GM19372 (cell line): ENCODE results near the gene SLC25A48.

Source experiments
- ATAC-seq: cut with Tn5 transposase; IDR thresholded peaks from one replicate; pipeline ENCODE4 v1.9.1; 2021; ENCODE audit warnings: mild to moderate bottlenecking, low read depth, moderate library complexity; ENCODE audit not compliant: unreplicated experiment

The SLC25A48 gene, protein sequence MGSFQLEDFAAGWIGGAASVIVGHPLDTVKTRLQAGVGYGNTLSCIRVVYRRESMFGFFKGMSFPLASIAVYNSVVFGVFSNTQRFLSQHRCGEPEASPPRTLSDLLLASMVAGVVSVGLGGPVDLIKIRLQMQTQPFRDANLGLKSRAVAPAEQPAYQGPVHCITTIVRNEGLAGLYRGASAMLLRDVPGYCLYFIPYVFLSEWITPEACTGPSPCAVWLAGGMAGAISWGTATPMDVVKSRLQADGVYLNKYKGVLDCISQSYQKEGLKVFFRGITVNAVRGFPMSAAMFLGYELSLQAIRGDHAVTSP

DNA sequence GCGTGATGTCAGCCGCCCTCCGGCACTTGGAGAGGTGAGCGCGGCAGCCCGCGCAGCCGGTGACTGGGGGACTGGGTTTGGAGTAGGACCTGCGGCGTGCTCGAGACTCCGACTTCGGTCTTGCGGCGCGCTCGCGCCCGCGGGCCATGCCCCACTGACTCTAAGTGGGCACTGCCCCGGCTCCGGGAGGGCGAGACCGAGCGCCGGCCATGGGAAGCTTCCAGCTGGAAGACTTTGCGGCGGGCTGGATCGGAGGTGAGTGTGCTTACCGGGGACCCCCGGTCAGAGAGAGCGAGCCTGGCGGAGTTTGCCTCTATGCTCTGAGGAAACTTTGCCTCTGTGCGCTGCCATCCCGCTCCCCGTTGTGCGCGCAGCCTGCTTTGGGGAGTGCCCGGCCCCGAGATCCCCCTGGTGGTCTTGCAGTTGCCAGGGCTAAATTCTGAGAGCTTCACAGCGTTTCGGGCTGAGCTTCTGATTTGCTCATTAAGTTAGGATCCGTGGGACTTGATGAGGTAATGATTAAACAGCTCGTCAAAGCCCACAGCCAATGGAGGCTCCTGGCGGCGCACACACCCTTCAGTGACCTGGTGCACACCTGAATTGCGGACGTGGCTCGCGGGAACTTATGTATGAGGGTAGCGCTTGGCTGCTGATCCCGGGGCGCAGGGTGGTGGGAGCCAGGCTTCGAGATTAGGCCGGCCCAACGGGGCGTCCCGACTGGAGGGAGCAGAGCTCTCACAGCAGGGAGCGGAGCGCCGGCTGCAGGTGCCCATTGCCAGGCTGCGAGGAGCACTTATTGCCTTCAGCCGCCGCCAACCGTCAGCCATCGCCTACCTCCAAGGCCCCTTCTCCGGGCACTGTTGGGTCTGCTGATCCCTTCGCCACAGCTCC lies at the start of gene SLC25A48:
Gene SLC25A48, plus strand, starts transcription at position 25 of the 891 bp plus-strand sequence. Its CDS starts 185 bp downstream, at position 210.
- ATAC-seq, result peak; percentile 89

- ATAC-seq, result no peak
Measured at GRCh38 chr5:135800656-135801055, 33.8 kb upstream of the SLC25A48 start.

- no peak for ATAC-seq
Measured at GRCh38 chr5:135810188-135810943, 24.1 kb upstream of the SLC25A48 start.

- ATAC-seq, result no peak
Measured at GRCh38 chr5:135811007-135811406, 23.5 kb upstream of the SLC25A48 start.

DNA sequence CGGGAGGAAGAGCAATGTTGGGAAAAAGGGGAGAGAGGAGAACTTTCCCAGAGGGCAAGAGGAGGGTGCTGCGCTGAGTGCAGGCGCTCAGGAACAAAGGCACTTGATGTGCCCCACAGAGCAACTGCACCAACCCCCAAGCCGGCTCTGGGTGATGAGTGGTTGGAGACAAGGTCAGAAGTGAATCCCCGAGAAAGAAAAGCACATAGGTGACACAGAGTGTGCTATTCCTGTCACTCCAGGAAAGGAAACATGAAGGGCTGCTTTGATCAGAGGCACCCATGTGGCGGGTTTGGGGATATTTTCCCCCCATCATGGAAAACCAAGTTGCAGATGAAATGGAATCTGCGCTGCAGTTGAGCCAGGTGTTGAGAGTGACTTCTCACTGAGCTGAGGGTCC lies 20.7 kb upstream of the SLC25A48 start:
- ATAC-seq, result no peak

DNA sequence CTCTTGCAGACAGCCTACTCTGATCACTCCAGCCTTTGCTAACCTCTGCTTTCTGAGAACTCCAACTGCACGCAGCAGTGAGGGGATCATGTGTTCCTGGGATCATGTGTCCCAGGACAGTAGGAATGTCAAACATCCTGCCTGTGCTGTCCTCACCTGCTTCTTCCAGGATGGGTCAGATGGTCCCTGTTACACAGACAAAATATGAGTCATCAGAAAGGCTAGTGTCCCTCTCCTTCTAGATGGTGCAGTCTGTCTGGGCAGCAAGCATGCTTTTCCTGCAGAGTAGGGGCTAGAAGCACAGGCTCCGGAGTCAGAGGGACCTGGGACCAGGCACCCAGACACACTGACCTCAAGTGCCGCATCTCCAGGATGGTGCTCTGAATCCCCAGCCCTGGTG lies 20.1 kb upstream of the SLC25A48 start:
- ATAC-seq, result no peak

GRCh38 chr5:135814812-135815211 lies 19.7 kb upstream of the SLC25A48 start:
- ATAC-seq, result no peak

DNA sequence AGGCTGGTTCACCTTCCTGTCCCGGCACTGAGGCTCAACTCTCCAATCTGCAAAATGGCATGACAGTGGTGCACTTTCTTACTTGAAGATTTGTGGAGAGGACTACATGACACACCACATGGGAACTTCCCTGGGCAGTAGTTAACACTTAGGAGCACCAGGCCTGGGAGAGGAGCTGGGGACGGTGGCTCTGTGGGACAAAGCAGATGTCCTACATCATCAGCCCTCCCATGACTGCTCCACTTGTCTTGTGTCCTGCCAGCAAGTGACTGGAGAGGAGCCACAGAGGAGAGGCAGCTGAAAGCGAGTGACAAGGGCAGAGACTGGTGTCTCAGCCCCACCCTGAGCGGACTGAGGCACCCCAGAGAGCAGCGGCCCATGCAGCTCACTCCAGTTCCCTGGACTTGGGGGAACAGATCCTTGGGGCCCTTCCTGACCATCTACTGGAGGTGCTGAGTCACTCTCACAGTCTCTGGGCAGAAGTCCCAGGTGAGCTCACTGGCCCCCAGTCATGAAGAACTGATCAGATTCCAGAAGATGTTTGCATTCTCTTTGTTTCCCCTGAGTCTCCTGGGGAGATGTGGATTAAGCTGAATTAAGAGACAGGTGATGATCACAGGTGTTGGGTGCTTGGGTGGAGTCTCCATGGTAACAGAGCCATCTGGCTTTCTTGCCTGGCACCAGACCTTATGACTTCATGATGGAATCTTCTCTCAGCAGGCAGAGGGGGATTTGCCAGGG lies 13.2 kb upstream of the SLC25A48 start:
- ATAC-seq, result no peak

DNA sequence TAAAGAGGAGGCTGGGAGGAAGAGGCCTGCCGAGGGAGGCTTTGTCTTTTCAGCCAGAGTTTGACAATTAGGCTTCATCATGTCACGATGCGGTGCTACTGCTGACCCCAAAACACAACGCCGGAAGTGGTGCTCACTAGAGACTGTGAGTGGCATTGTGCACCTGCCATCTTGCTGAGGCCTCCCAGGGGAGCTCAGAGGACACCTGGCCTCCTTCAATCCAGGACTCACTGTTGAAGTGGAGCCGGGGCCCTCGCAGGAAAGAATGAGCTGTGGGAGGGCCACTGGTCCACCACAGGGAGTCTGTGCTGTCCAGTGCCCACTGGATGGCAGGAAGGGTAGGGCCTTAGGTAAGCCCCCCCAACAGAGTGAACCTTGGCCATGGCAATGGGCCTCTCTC lies 12.7 kb upstream of the SLC25A48 start:
- ATAC-seq, result no peak

DNA sequence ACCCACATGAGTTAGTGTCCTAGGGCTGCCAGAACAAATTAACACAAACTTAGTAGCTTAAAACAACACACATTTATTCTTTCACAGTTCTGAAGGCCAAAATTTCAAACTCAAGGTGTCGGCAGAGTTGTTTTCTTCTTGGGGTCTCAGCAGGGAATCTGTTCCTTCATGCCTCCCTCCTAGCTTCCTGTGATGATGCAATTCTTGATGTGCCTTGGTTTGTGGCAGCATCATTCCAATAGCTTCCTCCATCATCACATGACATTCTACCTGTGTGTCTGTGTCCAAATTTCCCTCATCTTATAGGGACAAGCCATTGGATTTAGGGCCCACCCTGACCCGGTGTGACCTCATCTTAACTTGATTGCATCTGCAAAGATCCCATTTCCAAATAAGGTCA lies 12.2 kb upstream of the SLC25A48 start:
- ATAC-seq, result no peak

DNA sequence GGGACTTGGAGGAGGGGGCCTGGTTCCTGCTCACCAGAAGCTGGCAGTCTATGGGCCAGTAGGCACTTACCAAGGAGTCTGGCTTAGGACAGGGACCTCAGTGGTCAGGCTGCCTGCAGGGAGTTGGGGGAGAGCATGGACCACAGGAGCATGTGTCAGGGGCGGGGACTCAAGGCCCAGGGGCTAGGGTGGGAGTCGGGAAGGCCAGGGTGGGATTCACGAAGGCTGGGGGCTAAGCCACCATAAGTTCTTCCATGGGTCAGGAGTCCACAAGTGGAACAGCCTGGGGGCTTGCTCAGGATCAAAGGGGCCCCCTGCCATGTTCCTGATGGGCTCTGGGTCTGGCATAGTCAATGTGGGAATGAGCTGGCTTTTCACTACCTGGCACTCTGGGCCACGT lies 11.5 kb upstream of the SLC25A48 start:
- ATAC-seq, result no peak

DNA sequence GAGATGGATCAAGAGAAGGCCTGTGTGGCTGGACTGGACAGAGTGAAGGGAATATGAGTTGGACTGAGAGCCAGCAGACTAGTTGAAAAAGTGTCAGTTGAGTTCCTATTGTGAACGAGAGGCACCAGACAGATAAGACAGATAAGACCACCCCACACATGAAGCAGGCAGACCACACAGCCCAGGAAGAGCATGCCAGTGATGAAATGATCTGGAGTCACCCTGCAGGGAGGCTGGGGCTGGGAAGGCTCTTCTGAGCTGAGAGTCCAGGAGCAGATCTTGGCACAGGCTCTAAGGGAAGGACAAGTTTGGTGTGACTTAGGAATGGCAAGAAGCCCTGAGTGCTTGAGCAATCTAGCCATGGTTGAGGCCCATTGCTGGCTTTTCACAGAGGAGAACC lies 10.6 kb upstream of the SLC25A48 start:
- ATAC-seq, result no peak

- ATAC-seq, result no peak
Measured at GRCh38 chr5:135824541-135825041, 9.9 kb upstream of the SLC25A48 start.

DNA sequence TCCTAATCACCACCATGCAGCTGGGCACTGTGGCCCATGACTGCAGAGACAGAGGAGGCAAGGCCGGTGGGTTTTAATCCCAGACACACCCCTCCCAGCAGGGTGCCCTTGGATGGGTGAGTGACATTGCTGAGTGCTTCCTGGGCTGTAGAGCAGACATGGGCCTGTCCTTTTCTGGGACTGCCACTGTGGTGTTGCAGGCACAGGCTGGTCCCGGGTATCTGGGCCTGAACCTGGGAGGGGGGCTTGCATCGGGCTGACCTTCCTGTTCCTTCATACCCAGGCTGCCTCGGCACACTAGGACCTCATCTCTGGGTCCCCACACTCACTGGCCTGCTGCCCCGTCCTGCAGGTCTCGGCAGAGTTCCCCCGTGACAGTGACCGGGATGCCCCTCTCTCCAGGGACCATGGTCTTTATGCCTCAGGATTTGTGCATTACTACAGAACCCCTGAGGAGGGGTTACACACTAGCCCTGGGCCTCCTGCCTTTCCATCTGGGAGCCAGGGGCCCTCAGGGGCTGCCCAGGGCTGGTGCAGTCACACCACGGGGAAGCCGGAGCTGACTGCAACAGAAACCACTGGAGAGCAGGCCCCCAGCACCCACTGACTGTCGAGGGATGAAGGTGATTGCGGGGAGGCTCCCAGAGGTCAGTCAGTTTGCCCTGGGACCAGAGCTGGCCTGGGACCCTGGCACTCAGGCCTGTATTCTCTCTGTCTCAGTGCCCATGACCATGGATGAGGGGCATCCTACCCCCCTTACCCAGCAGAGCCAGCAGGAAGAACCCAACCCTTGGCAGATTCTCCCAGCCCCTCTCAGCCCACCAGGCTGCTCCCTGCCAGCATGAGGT lies 8.9 kb upstream of the SLC25A48 start:
- ATAC-seq, result no peak

- ATAC-seq, result no peak
Measured at GRCh38 chr5:135826221-135826525, 8.3 kb upstream of the SLC25A48 start.

GRCh38 chr5:135826994-135827671 lies 7.3 kb upstream of the SLC25A48 start:
- no peak for ATAC-seq

DNA sequence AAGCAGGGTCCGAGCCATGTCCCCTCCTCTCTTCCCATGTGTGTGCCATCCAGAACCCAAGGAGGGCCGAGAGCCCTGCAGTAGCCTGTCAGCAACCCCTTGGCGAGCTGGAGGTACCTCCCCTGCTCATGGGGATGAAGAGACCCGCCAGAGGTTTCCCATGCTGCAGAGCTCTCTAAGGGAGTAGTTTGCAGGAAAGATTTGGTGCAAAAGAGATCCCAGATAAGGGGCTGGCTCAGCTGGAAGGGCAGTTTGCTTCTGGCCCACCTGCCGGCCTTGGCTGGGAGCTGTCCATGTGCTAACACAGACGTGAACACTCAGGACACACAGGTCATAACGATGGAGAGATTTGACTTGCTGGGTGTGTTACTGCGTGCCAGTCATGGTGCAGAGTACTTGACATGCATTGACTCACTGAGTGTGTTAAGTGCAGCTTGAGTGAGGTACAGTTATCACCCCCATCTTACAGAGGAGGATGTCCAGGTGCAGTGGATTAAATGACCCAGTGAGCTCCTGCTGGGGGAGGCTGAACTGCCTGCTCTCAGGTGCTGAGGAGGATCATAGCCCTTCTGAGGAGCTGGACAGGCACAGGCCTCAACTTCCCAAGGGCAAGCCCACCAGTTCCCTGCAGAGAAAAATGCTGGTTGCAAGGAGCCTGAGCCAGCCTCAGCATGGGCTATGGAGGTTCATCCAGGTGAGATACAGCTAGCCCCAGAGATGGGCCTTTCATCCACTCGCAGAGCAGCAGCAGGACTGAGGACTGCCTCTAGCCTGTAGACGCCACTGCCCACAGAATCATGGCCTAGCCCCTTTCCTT lies 6.3 kb upstream of the SLC25A48 start:
- ATAC-seq, result no peak

- no peak for ATAC-seq
Measured at GRCh38 chr5:135828782-135829127, 5.7 kb upstream of the SLC25A48 start.
